ENCODE measurements around the gene CCDC149.
A peak's percentile ranks its signal among the peaks of the same experiment; 100 is the strongest.

The CCDC149 gene

DNA sequence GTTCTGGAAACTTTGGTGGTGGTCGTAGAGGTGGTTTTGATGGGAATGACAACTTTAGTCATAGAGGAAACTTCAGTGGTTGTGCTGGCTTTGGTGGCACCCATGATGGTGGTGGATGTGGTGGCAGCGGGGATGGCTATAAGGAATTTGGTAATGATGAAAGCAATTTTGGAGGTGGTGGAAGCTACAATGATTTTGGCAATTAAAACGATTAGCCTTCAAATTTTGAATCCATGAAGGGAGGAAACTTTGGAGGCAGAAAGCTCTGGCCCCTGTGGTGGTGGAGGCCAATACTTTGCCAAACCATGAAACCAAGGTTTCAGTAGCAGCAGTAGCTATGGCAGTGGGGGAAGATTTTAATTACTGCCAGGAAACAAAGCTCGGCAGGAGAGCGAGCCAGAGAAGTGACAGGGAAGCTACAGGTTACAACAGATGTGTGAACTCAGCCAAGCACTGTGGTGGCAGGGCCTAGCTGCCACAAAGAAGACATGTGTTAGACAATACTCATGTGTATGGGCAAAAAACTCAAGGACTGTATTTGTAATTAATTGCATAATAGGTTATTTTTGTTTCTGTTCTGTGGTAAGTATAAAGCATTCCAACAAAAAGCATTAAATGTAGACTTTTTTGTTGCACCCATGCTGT, 140.7 kb downstream of the CCDC149 start:
- DNase-seq: no peak

DNA sequence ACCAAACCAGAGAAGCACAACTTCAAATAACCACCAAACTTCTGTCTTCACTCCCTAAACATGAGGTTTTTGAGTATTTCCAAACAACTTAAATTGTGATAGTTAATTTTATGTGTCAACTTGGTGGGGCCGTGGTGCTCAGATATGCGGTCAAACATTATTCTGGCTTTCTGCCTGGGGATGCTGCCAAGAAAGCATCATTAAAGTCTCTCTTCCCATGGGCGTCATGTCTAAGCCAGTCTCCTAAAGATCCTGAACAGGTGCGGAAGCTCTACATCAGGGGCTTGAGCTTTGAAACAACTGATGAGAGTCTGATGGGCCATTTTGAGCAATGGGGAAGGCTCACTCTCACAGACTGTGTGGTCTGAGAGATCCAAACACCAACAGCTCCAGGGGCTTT, 141.6 kb downstream of the CCDC149 start:
- DNase-seq: peak; percentile 4

- DNase-seq: no peak
Measured at GRCh38 chr4:24770667-24771066, 142.2 kb downstream of the CCDC149 start.

DNA sequence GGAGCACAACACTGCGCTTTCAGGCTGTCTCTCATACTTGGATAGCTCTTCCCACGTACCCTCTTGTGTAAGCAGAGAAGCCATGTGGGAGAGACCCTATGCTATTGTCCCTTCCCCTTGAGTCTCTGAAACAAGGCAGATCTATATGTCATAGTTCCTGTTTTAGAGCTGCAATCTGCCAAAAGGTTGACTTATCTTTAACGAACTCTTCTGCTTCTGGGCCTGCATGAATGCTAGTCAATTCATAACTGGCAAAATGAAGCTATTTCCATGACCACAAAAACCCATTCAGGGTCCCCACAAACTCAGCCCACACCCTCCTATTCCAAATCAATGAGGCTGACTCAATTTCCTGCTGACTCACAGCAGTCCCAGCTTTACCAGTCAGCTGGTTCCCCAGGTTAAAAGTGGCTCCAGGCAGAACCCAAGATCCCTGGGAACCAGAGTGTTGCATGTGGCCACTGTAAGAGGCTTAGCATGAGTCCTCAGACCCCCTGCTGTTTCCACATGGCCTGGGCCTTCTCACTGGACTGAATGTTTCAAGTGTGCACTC, 142.7 kb downstream of the CCDC149 start:
- no peak for DNase-seq

DNA sequence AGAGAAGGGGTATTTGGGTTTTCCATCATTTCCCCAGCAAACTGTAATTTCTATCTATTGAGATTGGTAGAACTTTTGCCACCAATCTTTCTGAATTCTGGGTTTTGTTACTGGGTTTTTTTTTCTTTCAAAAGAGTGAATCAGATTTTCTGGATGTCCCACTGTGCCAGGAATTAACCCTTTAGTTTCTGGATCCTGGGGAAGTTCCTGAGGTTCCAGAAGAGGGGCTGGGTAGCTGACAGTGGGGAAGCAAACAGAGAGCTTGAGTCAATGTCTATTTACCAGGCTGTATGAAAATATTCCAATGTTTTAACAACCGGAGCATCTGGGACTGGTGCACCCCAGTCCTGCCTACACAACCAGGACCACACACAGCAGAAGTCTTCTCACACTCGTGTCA, 143.3 kb downstream of the CCDC149 start:
- DNase-seq: no peak

GRCh38 chr4:24768604-24769003, 144.2 kb downstream of the CCDC149 start:
- no peak for DNase-seq

DNA sequence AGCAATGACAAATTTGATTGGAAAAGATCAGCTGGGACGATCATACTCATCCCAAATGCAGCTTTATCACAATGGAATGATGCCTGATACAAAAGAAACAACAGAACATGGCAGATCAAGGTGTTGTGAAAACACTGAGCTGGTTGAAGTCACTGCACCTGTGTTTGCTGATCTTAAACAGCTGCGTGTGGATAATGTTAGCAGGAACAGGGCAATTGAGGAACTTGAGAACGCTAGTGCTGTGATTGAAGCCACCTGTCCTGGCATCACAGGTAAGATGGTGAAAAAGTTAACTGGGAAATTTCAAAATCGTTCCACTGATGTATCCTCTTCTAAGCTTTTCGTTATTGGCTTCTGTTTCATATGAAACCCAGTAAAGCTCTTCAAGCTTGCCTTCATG, 144.8 kb downstream of the CCDC149 start:
- DNase-seq: no peak

DNA sequence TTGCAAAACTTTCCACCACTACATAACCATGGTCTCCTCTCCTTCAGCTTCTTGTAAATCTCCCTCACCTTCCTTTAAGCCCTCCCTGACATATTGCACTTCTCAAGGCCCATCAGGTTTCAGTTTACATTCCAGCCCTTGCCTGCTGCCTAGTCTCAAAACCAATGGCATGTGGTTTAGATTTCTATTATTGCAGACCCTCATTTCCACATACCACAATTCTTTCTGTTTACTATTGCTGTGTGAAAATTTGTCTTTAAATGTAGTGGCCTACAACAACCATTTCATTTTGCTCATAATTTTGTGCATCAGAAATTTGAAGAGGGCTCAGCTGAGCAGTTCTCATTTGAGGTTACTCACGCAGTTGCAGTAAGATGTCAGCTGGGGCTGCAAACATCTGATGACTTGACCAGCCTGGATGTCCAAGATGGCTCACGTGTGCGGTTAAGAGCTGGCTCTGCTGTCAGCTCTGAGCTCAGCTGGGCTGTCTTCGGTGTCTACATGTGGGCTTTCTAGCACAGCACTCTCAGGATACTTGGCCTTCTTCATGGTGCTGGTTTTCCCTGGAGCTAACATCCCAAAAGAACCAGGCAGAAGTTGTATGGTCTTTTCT, 147.4 kb downstream of the CCDC149 start:
- DNase-seq: no peak

- DNase-seq: no peak
Measured at GRCh38 chr4:24764345-24764744, 148.5 kb downstream of the CCDC149 start.

DNA sequence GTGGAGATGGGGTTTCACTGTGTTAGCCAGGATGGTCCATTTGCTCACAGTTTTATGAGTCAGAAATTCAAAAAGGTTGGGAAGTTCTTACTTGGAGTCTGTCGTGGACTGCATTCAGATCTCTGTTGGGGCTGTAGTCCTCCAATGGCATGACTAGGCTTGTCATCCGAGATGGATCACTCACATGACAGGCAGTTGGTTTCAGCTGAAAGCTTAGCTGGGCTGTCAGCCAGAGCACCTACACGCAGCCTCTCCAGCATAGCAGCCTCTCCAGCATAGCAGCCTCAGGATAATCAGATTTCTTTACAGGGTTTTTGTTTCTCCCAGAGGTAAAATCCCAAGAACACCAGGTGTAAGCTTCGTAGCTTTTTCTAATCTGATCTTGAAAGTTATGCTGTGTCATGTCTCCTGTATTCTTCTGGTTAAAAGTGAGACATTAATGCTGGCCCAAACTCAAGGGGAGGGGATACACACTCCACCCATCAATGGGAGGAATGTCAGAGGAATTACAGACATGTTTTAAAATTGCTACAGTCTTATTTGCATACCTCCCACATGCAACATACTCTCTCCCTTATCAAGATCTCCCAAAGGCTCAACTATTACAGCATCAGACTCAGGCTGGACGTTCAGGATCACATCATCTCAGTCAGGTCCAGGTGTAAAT, 149.1 kb downstream of the CCDC149 start:
- DNase-seq: no peak

Data from NCI-H1092 treated with DMSO at 0.1 percent for 48 hours (cell line).